HepG2 (cell line): Measurements from ENCODE around the gene FBLL1. TPM values are rescaled to one million over a fixed set of nuclear protein-coding genes. Genes with fewer than 3 reads are reported as not detected.

Source experiments
- CHCHD3 ChIP-seq: sonication (generic); formaldehyde crosslinking; IDR thresholded peaks from 2 replicates; pipeline ENCODE4 v1.8.0; 2022; ENCODE audit warnings: mild to moderate bottlenecking, missing genetic modification reagents, moderate library complexity
- DDIT3 ChIP-seq: sonication (generic); formaldehyde crosslinking; IDR thresholded peaks from 2 replicates; pipeline ENCODE4 v1.4.0; 2020; ENCODE audit warnings: mild to moderate bottlenecking, missing genetic modification reagents
- ETV5 ChIP-seq: IDR thresholded peaks from 2 replicates; pipeline ENCODE4 v1.6.1; 2018; ENCODE audit warnings: missing biosample characterization, missing genetic modification reagents, inconsistent platforms, borderline replicate concordance
- FOXA3 ChIP-seq: IDR thresholded peaks from 2 replicates; pipeline ENCODE4 v1.6.1; 2016; ENCODE audit warnings: missing genetic modification reagents, missing compliant biosample characterization
- GPBP1L1 ChIP-seq: sonication (generic); formaldehyde crosslinking; IDR thresholded peaks from 2 replicates; pipeline ENCODE4 v1.5.0; 2020; ENCODE audit warnings: mild to moderate bottlenecking, missing genetic modification reagents
- HIVEP1 ChIP-seq: sonication (generic); formaldehyde crosslinking; IDR thresholded peaks from 2 replicates; pipeline ENCODE4 v1.4.0; 2020; ENCODE audit warnings: mild to moderate bottlenecking, missing genetic modification reagents
- MTF2 ChIP-seq: sonication (generic); formaldehyde crosslinking; IDR thresholded peaks from 2 replicates; pipeline ENCODE4 v1.5.0; 2020; ENCODE audit warnings: missing genetic modification reagents, borderline replicate concordance
- NCOA5 ChIP-seq: sonication (generic); formaldehyde crosslinking; IDR thresholded peaks from 2 replicates; pipeline ENCODE4 v1.4.0; 2020; ENCODE audit warnings: missing genetic modification reagents
- RBFOX2 ChIP-seq: fragments of 200-400 bp; formaldehyde crosslinking; IDR thresholded peaks from 2 replicates; pipeline ENCODE4 v1.6.1; 2017; ENCODE audit warnings: low read depth, mild to moderate bottlenecking, low read length
- SMAD1 ChIP-seq: sonication (generic); formaldehyde crosslinking; IDR thresholded peaks from 2 replicates; pipeline ENCODE4 v1.4.0; 2020; ENCODE audit warnings: missing genetic modification reagents, low read depth, mild to moderate bottlenecking, borderline replicate concordance
- SMC3 ChIP-seq: IDR thresholded peaks from 2 replicates; pipeline ENCODE4 v1.6.1; 2011; ENCODE audit warnings: low read length, improper control_type of control experiment
- SOX5 ChIP-seq: IDR thresholded peaks from 2 replicates; pipeline ENCODE4 v1.6.1; 2016; ENCODE audit warnings: borderline replicate concordance
- SRSF9 ChIP-seq: fragments of 200-400 bp; formaldehyde crosslinking; IDR thresholded peaks from 2 replicates; pipeline ENCODE4 v1.6.1; 2018; ENCODE audit warnings: borderline replicate concordance, mild to moderate bottlenecking, low read depth, low read length; ENCODE audit not compliant: insufficient read depth, poor library complexity, severe bottlenecking
- ZNF143 ChIP-seq: sonication (generic); formaldehyde crosslinking; IDR thresholded peaks from 2 replicates; pipeline ENCODE4 v1.4.0; 2020; ENCODE audit warnings: missing genetic modification reagents
- ZNF337 ChIP-seq: sonication (generic); formaldehyde crosslinking; IDR thresholded peaks from 2 replicates; pipeline ENCODE4 v1.5.1; 2020; ENCODE audit warnings: missing genetic modification reagents, low read depth, mild to moderate bottlenecking, borderline replicate concordance
- ZNF503 ChIP-seq: sonication (generic); formaldehyde crosslinking; IDR thresholded peaks from 2 replicates; pipeline ENCODE4 v1.4.0; 2020; ENCODE audit warnings: missing genetic modification reagents
- ZNF546 ChIP-seq: sonication (generic); formaldehyde crosslinking; conservative IDR thresholded peaks from 2 replicates; pipeline ENCODE4 v1.8.1; 2023; ENCODE audit warnings: mild to moderate bottlenecking, missing genetic modification reagents
- ZNF615 ChIP-seq: sonication (generic); formaldehyde crosslinking; IDR thresholded peaks from 2 replicates; pipeline ENCODE4 v1.5.0; 2020; ENCODE audit warnings: mild to moderate bottlenecking, missing genetic modification reagents, borderline replicate concordance
- ZNF670 ChIP-seq: sonication (generic); formaldehyde crosslinking; IDR thresholded peaks from 2 replicates; pipeline ENCODE4 v1.8.0; 2022; ENCODE audit warnings: mild to moderate bottlenecking, missing genetic modification reagents, borderline replicate concordance
- ZNF740 ChIP-seq: sonication (generic); formaldehyde crosslinking; IDR thresholded peaks from 2 replicates; pipeline ENCODE4 v1.4.0; 2020; ENCODE audit warnings: missing genetic modification reagents
- ZNF775 ChIP-seq: sonication (generic); formaldehyde crosslinking; IDR thresholded peaks from 2 replicates; pipeline ENCODE4 v1.4.0; 2020; ENCODE audit warnings: missing genetic modification reagents, mild to moderate bottlenecking, moderate library complexity, borderline replicate concordance
- polyA plus RNA-seq, 8 experiments: library from polyadenylated mRNA; depleted of rRNA in 3 of 8; stranded (reverse) in 7 of 8; unstranded in 1 of 8; fragments of >200 nt; fragmentation: Illumina TruSeq in 4 of 8; extraction: Trizol in 4 of 8; gene quantifications; 2 replicates each; pipeline versions ENCODE4 v1.2.1 to v1.2.3, GENCODE V29; 2011 to 2016; ENCODE audit warnings: low read depth in 4 of 8, missing spikeins in 1 of 8, mixed read lengths in 1 of 8; ENCODE audit not compliant: insufficient read depth in 1 of 8
- total RNA-seq, 5 experiments: library from RNA; depleted of rRNA; stranded (reverse); fragments of >200 nt; fragmentation: Illumina TruSeq; extraction: Trizol; gene quantifications; 2 replicates each; pipeline ENCODE4 v1.2.3, GENCODE V29; 2016; ENCODE audit warnings: low read depth in 1 of 5
- TF ChIP-seq, protein P1 (sequence below): sonication (generic); formaldehyde crosslinking; IDR thresholded peaks from 2 replicates; pipeline ENCODE4 v1.8.0; 2022; ENCODE audit warnings: mild to moderate bottlenecking, missing genetic modification reagents, moderate library complexity
- TF ChIP-seq, protein P2 (sequence below): sonication (generic); formaldehyde crosslinking; IDR thresholded peaks from 2 replicates; pipeline ENCODE4 v1.8.0; 2022; ENCODE audit warnings: mild to moderate bottlenecking, missing genetic modification reagents

Gene FBLL1
- total and polyA plus RNA-seq, 2 of the 13 experiments (the other 11 are each of a cell fraction or from before 2014, with no cell fraction given), result 0.17 to 0.18 TPM

DNA sequence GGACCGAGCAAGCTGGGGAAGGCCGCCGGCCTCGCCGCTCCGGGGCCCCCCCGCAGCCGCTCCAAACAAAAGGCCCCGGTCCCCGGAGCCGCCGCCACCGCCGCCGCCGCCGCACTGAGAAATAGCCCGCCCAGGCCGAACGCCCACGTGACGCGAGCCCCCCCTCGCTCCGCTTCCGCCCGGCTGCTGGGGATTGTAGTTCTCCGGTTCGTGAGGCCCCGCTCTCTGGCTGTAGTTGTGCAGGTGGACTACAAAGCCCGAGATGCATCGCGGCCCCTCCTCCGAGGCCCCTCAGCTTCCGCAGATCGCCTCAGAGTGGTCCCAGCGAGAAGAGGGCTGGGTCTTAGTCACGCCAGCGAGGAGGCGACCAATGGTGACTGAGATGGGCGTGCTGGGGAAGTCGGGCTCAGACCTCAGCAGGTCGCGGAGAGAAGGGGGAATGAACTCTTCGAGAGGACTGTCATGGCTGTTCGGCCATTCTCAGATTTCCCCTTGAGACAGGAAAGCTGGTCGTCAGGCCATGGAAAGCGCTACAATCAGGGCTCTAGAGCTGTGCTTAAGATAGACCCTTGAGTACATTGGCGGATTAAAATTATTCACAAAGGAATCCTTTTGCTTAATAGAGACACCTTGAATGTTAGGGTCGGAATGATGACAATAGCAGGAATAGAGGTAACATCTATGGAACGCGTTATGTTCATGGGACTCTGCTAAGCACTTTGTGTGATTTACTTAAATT lies 50.6 kb downstream of the FBLL1 start (continued):
- TF ChIP-seq ZNF775 (CRISPR knock-in tag) (peak; percentile 63; the same call in 1 of the 2 replicates), RBFOX2 (peak; percentile 77), CHCHD3 (CRISPR knock-in tag) (no peak), DDIT3 (CRISPR knock-in tag) (no peak), SRSF9 (no peak), ETV5 (peak; percentile 92), ZNF503 (CRISPR knock-in tag) (no peak; the same call in 1 of the 2 replicates), SOX5 (peak; percentile 36), ZNF670 (CRISPR knock-in tag) (peak; percentile 78), SMAD1 (CRISPR knock-in tag) (no peak), HIVEP1 (no peak), ZNF337 (CRISPR knock-in tag) (no peak), ZNF615 (CRISPR knock-in tag) (peak; percentile 36; the same call in 1 of the 2 replicates), GPBP1L1 (CRISPR knock-in tag) (no peak), SMC3 (0 out of 2 replicates have a peak, but pooled peaks have one; percentile 4), FOXA3 (peak; percentile 56), MTF2 (CRISPR knock-in tag) (no peak), ZNF143 (peak; percentile 95), ZNF546 (CRISPR knock-in tag) (no peak), ZNF740 (peak; percentile 95), NCOA5 (CRISPR knock-in tag) (no peak)
- TF ChIP-seq, protein P1, sequence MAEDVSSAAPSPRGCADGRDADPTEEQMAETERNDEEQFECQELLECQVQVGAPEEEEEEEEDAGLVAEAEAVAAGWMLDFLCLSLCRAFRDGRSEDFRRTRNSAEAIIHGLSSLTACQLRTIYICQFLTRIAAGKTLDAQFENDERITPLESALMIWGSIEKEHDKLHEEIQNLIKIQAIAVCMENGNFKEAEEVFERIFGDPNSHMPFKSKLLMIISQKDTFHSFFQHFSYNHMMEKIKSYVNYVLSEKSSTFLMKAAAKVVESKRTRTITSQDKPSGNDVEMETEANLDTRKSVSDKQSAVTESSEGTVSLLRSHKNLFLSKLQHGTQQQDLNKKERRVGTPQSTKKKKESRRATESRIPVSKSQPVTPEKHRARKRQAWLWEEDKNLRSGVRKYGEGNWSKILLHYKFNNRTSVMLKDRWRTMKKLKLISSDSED (CRISPR knock-in tag), result no peak
- TF ChIP-seq, protein P2, sequence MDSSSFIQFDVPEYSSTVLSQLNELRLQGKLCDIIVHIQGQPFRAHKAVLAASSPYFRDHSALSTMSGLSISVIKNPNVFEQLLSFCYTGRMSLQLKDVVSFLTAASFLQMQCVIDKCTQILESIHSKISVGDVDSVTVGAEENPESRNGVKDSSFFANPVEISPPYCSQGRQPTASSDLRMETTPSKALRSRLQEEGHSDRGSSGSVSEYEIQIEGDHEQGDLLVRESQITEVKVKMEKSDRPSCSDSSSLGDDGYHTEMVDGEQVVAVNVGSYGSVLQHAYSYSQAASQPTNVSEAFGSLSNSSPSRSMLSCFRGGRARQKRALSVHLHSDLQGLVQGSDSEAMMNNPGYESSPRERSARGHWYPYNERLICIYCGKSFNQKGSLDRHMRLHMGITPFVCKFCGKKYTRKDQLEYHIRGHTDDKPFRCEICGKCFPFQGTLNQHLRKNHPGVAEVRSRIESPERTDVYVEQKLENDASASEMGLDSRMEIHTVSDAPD, result no peak
